Prostate gland (tissue), 2 donors: ENCODE results near the gene SLC51A. TPM values are rescaled to one million over a fixed set of nuclear protein-coding genes. Genes with fewer than 3 reads are reported as not detected.

Source experiments
- DNase-seq: peaks from one replicate; pipeline ENCODE4 v3.0.0-alpha.2; 2019; ENCODE audit warnings: low spot score
- H3K27ac ChIP-seq, 2 donors: fragments of 200-600 bp; sonication (generic); 2 replicates each; pipeline ENCODE4 v1.5.1; 2017 to 2019
- H3K27me3 ChIP-seq: fragments of 200-600 bp; sonication (generic); replicated peaks from 2 replicates; pipeline ENCODE4 v1.5.1; 2019; ENCODE audit not compliant: insufficient read depth
- H3K36me3 ChIP-seq, 2 donors: fragments of 200-600 bp; sonication (generic); 1 replicate in 1 of 2; 2 replicates in 1 of 2; pipeline versions ENCODE4 v1.5.1 to v1.8.1; 2017 to 2019
- H3K4me1 ChIP-seq: fragments of 200-600 bp; sonication (generic); replicated peaks from 2 replicates; pipeline ENCODE4 v1.5.1; 2019
- H3K4me3 ChIP-seq, 2 donors: fragments of 200-600 bp; sonication (generic); 2 replicates each; pipeline ENCODE4 v1.5.1; 2017 to 2019
- H3K9me3 ChIP-seq: fragments of 200-600 bp; sonication (generic); 2 replicates; pipeline ENCODE4 v1.5.1; 2017
- CTCF ChIP-seq, 4 experiments: fragments of 200-600 bp in 2 of 4; fragments of 450-650 bp in 2 of 4; sonication (generic) in 2 of 4; IDR thresholded peaks; 1 replicate in 3 of 4; 2 replicates in 1 of 4; pipeline ENCODE4 v1.5.1; 2016 to 2019; ENCODE audit warnings: antibody characterized with exemption in 4 of 4, mild to moderate bottlenecking in 2 of 4, moderate library complexity in 2 of 4
- POLR2A ChIP-seq: fragments of 450-650 bp; IDR thresholded peaks from one replicate; pipeline ENCODE4 v1.6.1; 2016; ENCODE audit warnings: antibody characterized with exemption, mild to moderate bottlenecking
- POLR2AphosphoS5 ChIP-seq: sonication (generic); formaldehyde crosslinking; IDR thresholded peaks from one replicate; pipeline ENCODE4 v1.6.1; 2017; ENCODE audit warnings: antibody characterized with exemption
- WGBS: methylation state at CpG from one replicate; pipeline ENCODE4 v1.1.5; 2018; 5-methylcytosine and 5-hydroxymethylcytosine counted together
- intact Hi-C: fragments of 100-400 bp; cut with DNase I; formaldehyde crosslinking; loops from one replicate; pipeline ENCODE4 v1.14.2; 2022
- total RNA-seq, 2 donors: library from RNA; depleted of rRNA; stranded (reverse); fragments of >200 nt; gene quantifications; one replicate each; pipeline ENCODE4 v1.1.0, GENCODE V29; 2016

SLC51A gene
- total RNA-seq, 2 donors from 2014 or later, result 0.55 to 32.1 TPM

- Histone ChIP-seq H3K27ac (no peak overlapping the region), H3K36me3 (no peaks in the 10 kb centered on the region), H3K4me1 (no peaks in the 10 kb centered on the region), H3K9me3 (no peaks in the 10 kb centered on the region), H3K4me3 (no peak overlapping the region), H3K27me3 (no peaks in the 10 kb centered on the region)
- 78% methylated on average over 15 of the region's 15 CpGs for WGBS
- intact Hi-C loops, result no loop called here
- no peak for TF ChIP-seq POLR2AphosphoS5
- no peak for TF ChIP-seq CTCF (IDR thresholded peaks at IDR 0.05)
- TF ChIP-seq POLR2A, result no peak
- DNase-seq, result no peak
Observed at GRCh38 chr3:196193133-196193735, 23.1 kb upstream of the SLC51A start.

- WGBS, result 82% methylated on average over 13 of the region's 13 CpGs
- intact Hi-C loops, result no loop called here
- DNase-seq, result no peak
- H3K27ac ChIP-seq, result no peak overlapping the region
- no peaks in the 10 kb centered on the region for H3K27me3 ChIP-seq
- TF ChIP-seq POLR2AphosphoS5 (no peak), POLR2A (no peak), CTCF (IDR thresholded peaks at IDR 0.05) (no peak)
- H3K4me1 ChIP-seq, result no peaks in the 10 kb centered on the region
- no peaks in the 10 kb centered on the region for H3K36me3 ChIP-seq
- H3K9me3 ChIP-seq, result no peaks in the 10 kb centered on the region
- no peak overlapping the region for H3K4me3 ChIP-seq
Observed at GRCh38 chr3:196193736-196194541, 22.4 kb upstream of the SLC51A start.

- H3K4me3 ChIP-seq, result no peak overlapping the region
- H3K9me3 ChIP-seq, result no peaks in the 10 kb centered on the region
- H3K27me3 ChIP-seq, result no peaks in the 10 kb centered on the region
- intact Hi-C loops, result no loop called here
- DNase-seq, result no peak
- 92% methylated on average over 3 of the region's 5 CpGs for WGBS
- TF ChIP-seq POLR2AphosphoS5, result no peak
- no peak for TF ChIP-seq CTCF (IDR thresholded peaks at IDR 0.05)
- TF ChIP-seq POLR2A, result no peak
- H3K36me3 ChIP-seq, result no peaks in the 10 kb centered on the region
- H3K27ac ChIP-seq, result no peak overlapping the region
- H3K4me1 ChIP-seq, result no peaks in the 10 kb centered on the region
Observed at GRCh38 chr3:196194542-196194915, 21.8 kb upstream of the SLC51A start.

- Histone ChIP-seq H3K27me3 (no peaks in the 10 kb centered on the region), H3K36me3 (no peaks in the 10 kb centered on the region), H3K4me3 (no peak overlapping the region), H3K4me1 (no peaks in the 10 kb centered on the region), H3K9me3 (no peaks in the 10 kb centered on the region), H3K27ac (no peak overlapping the region)
- intact Hi-C loops, result loop anchor here (1.0 kb wide), 1 partner anchor 122 kb away; no protein-coding TSS in a partner anchor
- no peak for DNase-seq
- 88% methylated on average over 13 of the region's 14 CpGs for WGBS
- no peak for TF ChIP-seq CTCF (IDR thresholded peaks at IDR 0.05)
- no peak for TF ChIP-seq POLR2AphosphoS5
- no peak for TF ChIP-seq POLR2A
Observed at GRCh38 chr3:196195664-196196265, 20.6 kb upstream of the SLC51A start.
